Activated naive CD4-positive, alpha-beta T cell treated with Interleukin-2 at 50 U/mL for 16 hours (primary cell): ENCODE results near the gene PTPRN2.
"Not testable (repeated sequence)": the region's sequence is repeated elsewhere in the genome, so short reads cannot be mapped to it uniquely, and the experiment has no call there.

Experiments used
- DNase-seq: peaks from one replicate; pipeline ENCODE4 v3.0.0-alpha.2; 2020

The PTPRN2 gene

GRCh38 chr7:158191671-158192070 is 396.0 kb downstream of the PTPRN2 start:
- DNase-seq: no peak

GRCh38 chr7:158190756-158191155 is 396.9 kb downstream of the PTPRN2 start:
- DNase-seq: no peak

- DNase-seq: no peak
Measured at GRCh38 chr7:158188676-158189075, 398.9 kb downstream of the PTPRN2 start.

GRCh38 chr7:158187694-158187994 is 400.0 kb downstream of the PTPRN2 start:
- no peak for DNase-seq

- DNase-seq: no peak
Measured at GRCh38 chr7:158186864-158187693, 400.5 kb downstream of the PTPRN2 start.

GRCh38 chr7:158186406-158186805 is 401.2 kb downstream of the PTPRN2 start:
- DNase-seq: no peak

GRCh38 chr7:158185653-158186052 is 402.0 kb downstream of the PTPRN2 start:
- no peak for DNase-seq

- DNase-seq: no peak
Measured at GRCh38 chr7:158183431-158183830, 404.2 kb downstream of the PTPRN2 start.

- DNase-seq: no peak
Measured at GRCh38 chr7:158176561-158177173, 411.0 kb downstream of the PTPRN2 start.

GRCh38 chr7:158175779-158176178 is 411.8 kb downstream of the PTPRN2 start:
- DNase-seq: no peak

GRCh38 chr7:158174947-158175346 is 412.7 kb downstream of the PTPRN2 start:
- DNase-seq: no peak

- DNase-seq: no peak
Measured at GRCh38 chr7:158167373-158167772, 420.2 kb downstream of the PTPRN2 start.

GRCh38 chr7:158166386-158167340 is 421.0 kb downstream of the PTPRN2 start:
- DNase-seq: no peak

- no peak for DNase-seq
Measured at GRCh38 chr7:158165711-158166110, 421.9 kb downstream of the PTPRN2 start.

- no peak for DNase-seq
Measured at GRCh38 chr7:158164101-158165095, 423.2 kb downstream of the PTPRN2 start.

GRCh38 chr7:158161194-158161593 is 426.4 kb downstream of the PTPRN2 start:
- DNase-seq: no peak

GRCh38 chr7:158160199-158160598 is 427.4 kb downstream of the PTPRN2 start:
- DNase-seq: no peak

- no peak for DNase-seq
Measured at GRCh38 chr7:158157460-158157859, 430.2 kb downstream of the PTPRN2 start.

- not testable (repeated sequence) for DNase-seq
Measured at GRCh38 chr7:158151273-158151672, 436.4 kb downstream of the PTPRN2 start.

GRCh38 chr7:158150234-158150633 is 437.4 kb downstream of the PTPRN2 start:
- DNase-seq: no peak

GRCh38 chr7:158147431-158147830 is 440.2 kb downstream of the PTPRN2 start:
- DNase-seq: not testable (repeated sequence)

GRCh38 chr7:158145370-158145769 is 442.3 kb downstream of the PTPRN2 start:
- no peak for DNase-seq
